ENCODE measurements around the gene COL24A1.

COL24A1 gene

DNA sequence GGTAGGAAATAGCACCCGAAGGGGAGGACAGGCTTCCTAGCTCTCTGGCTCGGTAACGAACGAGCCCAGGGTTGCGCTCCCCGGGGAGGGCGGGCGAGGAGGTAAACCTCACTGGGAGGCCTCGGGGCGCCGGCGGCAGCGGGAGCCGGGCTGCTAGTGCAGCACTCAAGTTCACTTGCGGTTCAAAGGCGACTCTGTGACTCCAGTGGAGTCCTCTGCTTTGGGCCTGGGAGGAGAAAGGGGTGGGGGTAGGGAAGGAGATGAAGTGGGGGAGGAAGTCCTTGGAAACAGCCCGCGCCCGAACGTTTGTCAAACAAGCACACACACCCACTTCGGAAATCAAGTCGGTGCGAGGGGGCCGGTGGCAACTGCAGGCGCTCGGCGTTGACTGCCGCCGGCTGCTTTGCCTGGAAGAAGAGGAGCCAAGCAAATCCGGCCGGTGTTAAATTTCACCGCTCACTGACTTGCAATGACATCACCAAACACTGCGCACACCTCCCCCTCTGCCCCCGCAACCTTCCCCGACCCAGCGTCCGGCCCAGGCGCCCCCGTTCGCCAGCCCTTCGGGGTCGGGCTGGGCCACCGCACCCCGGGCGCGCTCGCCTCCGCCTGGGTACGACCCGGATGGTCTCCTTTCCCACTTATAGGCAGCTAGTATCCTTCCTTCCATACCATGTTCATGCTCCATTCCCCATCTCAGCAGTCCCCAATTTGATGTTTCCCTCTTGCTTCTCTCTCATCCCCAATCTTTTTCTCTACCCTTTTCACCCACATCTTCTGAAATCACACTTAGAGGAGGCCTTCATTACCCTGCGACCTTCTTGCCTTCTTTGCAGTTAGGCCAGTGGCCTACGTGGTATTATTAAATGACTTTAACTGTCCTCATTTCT, at the start of gene COL24A1:
TSS of gene COL24A1 (minus strand) at position 207 of the 890 bp plus-strand sequence. CDS start 376 bp downstream, outside the sequence.
- DNase-seq (ENCODE audit: low read depth in 2 of 2) = no peak

DNA sequence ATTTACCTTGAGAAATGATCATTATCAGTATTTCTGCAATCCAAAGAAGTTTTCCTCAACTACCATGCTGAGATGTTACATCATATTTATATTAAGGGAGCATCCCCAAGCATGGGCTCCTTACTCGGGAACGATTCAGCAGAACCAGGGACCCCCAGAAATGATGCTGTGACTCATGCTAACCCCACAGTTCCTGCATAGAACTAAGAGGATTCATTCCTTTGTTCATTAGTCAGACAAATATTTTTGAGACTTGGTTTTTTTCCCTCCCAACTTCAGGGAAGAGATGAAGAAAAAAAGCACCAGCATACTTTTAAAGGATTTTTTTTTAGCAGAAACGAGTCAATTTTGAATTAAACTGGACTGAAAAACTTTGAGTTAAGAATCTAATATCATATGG, 49.2 kb upstream of the COL24A1 start:
- DNase-seq (ENCODE audit: low read depth in 2 of 2) = no peak

DNA sequence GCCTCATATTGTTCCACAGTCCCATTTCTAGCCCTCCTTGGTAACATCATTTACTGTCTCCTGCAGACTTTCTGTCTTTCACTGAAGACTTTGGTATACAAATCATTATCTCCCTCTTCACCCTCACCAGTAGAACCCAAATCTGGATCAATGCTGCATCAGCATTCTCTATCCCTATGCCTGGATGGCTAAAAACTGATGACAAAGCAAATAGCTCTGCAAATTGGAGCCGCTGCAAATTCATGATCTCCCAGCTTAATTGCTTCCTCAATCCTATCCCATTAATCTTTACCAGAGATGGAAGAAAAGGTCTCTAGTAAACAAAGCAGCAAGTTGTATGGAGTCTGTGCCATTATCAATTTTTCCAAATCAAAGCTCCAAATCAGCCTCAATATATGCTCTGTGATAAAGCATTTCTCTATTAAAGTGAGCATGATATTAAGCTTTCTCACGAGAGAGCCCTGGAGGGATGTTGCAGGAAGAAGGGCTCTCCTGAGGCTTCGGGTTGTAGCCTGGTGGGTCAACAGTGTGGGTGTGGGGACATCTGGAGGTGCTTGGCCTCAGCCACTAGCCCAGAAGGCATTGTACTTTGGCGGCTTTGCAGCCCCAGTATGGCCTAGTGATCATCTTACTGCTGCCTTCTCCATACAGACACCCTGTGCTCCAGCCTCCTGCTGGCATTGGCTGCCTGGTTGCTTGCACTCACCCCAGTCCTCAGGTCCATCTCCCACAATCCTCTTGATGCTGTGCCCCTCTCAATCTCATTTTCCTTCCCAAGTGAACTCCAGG, 46.2 kb upstream of the COL24A1 start:
- no peak for DNase-seq (ENCODE audit: low read depth in 2 of 2)

DNA sequence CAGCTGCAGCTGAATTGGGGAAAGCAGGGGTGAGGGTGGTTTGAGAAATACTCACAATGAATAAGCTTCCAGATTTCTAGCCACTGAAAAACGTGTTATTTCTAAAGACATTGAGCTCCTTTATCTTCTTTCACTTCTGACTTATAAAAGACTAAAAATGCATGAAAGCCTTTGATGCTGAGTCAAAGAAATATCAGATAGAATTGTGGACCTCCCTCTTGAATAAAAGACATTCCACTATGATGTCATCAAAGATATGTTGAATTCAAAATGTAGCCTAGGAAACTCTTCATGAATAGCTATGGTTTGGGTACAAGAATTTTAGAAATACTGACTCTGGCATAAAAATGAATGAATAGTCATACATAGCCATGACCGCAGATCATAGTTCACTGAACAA, 44.7 kb upstream of the COL24A1 start:
- no peak for DNase-seq (ENCODE audit: low read depth in 2 of 2)

DNA sequence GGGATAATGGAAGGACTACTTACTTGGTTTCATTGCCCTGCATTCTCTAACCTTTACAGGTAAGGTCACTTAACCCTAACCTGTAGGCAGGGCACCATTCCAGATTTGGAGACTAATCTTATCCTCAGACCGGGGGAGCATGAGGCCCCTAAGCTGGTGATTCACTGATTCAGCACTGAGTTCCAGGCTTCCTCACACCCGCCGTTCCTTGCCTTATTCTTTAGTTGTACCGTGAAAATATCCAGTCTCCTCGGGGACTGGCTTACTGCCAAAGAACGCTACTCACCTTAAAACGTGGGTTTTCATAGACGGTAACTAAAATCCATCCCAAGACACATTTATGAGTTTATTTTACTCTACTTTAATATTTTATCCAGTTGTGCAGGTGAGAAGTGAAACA, 44.3 kb upstream of the COL24A1 start:
- DNase-seq (ENCODE audit: low read depth in 2 of 2) = no peak

DNA sequence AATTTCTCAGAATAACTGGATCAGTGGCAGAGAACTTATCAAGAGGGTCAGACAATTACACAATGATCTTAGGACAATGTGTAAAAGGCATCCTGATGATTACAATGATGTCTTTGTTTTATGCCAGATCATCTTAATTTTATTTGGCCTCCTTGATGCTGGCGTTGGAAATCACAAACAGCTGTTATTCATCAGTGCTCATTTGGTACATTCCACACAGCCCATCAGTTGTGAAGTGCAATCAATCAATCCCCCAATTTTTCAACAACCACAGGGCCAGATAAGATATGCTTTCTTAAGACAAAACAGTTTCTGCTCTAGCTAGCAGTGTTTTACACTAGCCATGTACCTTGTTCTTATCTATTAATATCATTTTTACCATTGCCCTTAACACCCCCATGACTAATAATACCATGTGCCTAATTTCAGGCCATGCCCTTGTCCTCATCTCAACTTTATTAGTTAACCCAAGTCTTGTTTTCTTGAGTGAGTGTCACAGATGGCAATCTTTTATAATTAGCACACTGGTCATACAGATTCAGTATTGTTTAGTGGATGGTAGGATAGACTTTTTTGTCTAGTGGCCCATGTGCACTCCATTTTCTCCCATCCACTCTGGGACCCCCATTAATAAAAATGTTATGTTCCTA, 40.8 kb upstream of the COL24A1 start:
- no peak for DNase-seq (ENCODE audit: low read depth in 2 of 2)

DNA sequence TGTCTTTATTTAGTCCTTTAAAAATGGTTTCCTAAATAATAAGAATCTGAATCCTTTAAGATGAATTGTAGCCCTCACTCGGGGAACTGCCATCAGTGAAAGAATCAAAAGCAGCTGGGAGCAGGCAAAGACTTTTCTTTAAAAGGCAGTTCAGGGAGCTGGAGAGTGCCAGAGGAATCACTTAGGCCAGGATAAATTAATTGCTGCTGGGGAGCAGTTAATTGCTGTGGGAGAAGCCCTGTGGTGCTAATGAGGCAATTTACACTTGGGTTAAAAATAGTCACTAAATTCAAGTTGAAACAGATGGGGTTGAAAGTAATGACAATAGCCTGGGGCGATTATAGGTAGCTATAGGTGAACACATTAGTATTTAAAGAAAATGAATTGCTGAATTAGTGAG, 38.7 kb upstream of the COL24A1 start:
- DNase-seq (ENCODE audit: low read depth in 2 of 2) = no peak

DNA sequence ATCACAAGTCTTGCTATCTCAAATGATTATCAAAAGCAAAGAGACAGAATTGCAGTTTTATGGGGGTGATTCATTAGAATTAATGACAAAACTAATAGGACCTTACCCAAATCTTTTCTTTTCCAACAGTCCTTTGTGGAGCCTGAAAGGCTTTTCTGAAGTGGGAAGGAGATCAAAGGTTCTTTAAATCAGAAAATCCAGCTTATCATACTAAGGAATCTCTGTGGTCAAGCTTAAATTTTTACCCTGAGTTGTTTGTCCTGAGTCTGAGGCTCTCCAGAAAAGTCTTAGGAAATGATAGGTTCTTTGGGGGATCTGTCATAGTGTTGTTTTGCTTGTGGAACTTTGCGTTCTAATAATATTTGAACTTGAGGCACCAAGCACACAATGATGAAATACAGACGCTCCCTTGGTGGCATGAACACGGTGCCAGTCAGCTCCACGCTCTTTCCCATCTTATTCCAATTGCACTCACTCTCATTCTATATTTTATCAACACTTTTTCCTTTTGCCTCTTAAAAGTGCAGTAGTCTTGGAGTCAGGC, 38.0 kb upstream of the COL24A1 start:
- no peak for DNase-seq (ENCODE audit: low read depth in 2 of 2)

DNA sequence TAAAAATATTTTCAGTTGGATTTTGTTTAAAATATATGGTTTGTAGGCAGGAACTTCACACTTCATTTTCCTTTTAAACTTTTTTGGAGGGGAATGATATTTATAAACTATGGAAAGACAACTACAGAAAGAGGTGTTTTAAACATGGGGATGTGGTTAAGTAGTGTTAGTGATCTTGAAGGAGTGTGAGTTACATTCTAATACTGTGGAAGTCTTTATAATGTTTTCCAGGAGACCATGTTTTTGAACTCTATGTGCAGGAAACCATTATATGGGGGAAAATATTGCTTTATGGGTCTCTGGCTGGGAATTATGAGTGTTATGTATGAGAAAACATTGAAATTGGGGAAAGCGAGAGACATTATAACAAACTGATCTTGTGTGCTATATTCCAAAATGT, 35.8 kb upstream of the COL24A1 start:
- no peak for DNase-seq (ENCODE audit: low read depth in 2 of 2)

DNA sequence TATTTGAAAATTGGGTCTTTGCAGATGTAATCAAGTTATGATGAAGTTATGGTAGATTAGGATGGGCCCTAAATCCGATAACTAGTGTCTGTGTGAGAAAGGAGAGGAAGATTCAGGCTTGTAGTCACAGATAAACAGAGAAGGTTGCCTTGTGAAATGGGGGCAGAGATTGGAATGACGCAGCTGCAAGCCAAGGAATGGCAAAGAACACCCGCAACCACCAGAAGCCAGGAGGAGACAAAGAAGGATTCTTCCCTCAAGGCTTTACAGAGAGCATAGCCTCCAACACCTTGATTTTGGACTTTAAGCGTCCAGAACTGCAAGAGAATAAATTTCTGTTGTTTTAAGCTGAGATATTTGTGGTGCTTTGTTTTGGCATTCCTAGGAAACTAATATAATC, 35.4 kb upstream of the COL24A1 start:
- DNase-seq (ENCODE audit: low read depth in 2 of 2) = no peak

DNA sequence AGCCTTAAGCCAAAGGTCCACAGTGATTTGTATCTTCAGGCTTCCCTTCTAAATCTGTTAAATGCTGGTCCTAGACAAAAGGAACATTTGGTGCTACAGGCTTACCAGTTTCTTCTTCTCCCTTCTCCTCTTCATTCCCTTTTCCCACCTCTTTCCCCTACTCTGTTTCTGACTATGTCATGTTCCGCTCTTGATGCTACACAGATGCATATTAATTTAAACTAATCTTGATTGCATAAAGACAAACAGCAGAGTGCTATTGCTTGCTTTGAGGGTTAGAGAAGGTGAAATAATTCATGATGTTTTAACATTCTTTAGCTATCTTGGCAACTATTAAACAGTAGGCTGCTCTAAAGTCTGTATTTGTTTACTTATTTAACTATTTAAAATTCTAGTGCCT, 34.3 kb upstream of the COL24A1 start:
- no peak for DNase-seq (ENCODE audit: low read depth in 2 of 2)

DNA sequence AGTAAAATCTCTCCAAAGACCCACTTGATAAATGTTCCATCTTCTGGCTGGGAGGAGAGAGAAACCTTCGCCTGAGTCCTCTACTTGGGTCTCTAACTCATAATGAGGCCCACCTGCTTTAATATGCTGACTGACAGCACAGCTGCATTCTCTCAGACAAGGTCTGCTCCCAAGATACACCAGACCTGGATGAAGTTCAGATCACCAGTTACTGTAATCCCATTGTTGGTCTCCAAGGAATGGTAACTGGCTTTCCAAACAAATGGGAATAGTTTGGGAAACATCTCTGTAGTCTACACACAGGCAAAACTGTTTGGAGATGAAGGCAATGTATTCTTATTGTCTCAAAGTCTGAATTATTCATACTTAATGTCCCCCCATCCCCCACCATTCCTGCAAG, 27.9 kb upstream of the COL24A1 start:
- DNase-seq (ENCODE audit: low read depth in 2 of 2) = no peak

DNA sequence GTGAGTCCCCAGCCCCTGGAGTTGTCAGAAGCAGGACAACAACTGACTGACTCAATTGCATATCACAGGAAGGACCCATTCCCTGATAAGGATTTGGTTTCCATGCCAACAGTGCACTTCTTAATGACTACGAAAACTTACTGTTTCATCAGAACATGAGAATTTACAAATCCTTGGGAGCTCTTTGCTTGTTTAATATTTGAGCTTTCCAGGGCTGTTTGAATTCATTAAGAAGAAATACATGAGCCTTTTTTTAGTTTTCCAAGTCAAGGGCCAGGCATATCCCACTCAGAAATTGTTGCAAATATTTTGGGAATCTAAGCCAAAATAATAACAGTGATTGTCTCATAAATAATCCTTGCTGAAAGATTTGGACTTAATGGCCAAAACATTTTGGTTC, 27.2 kb upstream of the COL24A1 start:
- no peak for DNase-seq (ENCODE audit: low read depth in 2 of 2)

DNA sequence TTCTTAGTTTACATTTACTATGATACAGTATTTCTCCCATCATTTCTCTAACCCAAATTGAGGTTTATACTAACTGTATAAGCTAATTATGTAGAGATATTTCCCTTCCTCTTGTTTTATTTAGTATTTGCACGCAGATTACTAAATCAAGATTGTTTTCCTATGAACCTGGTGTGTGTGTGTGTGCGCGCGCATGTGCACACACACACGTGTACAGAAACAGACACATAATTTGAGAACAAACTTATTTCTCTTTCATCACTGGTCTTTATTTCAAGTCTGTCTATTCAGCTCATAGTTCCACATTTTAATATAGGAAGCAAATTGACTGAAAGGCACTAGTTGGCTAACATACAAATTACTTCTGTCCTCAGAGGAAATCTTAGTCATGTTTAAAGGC, 19.7 kb upstream of the COL24A1 start:
- DNase-seq (ENCODE audit: low read depth in 2 of 2) = no peak

DNA sequence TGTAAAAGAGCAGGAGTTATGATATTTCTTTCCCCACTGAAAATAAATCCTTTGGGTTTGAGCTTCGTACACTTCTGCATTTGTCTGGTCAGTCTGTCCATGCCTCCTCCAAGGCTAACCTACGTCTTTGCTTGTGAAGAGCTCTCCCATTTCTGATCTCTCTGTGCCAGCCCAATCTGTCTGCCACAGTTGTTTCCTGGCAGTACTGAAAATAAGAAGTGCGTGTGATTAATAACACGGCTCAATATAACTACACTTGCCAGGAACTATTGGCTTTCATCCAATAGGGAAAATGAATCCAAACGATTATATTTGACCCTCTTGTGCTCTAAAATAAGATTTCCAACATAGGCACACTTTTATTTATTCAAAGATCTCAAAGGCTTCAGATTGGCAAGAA, 19.2 kb upstream of the COL24A1 start:
- no peak for DNase-seq (ENCODE audit: low read depth in 2 of 2)

DNA sequence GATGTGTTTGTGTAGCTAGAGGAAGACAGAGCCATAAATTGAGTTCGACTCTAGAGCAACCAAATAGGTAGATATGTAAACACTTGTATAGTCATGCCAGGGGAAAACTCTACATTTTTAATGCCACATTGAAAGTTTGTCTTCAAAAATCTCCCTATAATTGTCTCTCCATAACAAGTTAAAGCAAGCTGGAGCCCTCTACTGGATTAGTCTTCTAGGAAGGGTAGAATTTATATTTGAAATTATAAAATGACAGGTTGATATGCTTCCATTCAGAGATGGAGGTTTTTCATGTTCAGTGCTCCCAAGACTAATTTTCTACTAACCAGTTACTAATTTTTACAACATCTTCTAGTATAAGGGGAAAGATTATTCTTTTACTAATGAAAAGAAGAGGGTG, 13.1 kb upstream of the COL24A1 start:
- no peak for DNase-seq (ENCODE audit: low read depth in 2 of 2)

DNA sequence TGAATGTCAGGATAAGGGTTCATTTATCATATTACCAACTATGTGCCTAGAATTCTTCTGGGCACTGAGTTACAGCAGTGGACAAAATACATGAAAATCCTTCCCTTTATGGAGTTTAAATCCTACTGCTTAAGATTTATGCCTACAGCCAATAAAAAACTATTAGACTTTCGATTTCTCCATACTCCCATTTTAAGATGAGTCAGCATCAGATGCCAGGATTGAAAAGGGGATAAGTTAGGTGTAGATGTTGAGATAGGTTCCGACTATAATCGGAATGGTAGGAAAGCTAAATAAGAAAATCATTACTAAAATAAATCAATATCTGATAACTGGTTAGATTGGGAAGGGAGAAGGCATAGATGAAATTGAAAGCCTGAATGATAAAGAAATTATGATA, 3.2 kb upstream of the COL24A1 start:
- DNase-seq (ENCODE audit: low read depth in 2 of 2) = no peak

DNA sequence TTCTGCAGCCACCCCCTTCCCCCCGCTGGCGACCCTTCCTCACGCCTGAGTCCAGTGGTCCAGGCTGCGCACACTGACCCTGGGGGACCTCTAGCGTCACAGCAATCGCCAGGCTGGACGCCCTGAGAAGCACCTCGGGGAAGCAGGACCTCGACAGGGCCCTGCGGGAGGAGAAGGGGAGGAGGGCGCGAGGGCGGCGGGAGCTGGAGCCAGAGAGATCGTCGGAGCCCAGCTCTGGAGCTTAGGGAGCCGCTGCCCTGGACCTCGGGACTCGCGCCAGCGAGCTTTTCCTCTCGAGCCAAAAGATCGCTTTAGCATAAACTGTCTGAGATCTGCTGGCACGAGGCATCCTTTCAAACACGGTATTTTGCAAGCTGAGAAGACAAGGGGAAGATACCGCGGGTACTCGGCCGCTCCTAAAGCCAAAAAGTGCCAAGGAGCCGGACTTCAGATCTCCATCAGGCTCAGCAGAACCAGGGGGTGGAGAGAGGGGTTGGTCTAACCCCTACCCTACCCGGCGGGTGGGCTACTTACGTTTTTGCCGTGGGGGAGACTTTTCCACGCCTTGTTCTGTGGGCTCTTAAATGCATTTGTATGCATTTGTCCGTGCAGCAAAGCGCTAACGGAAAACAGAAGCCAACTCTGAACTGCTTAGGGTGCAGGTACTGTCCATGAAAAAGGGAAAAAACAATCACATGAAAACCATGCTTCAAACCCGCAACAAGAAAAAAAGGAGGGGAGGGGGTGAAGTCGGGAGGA, 586 bp downstream of the COL24A1 start:
- DNase-seq (ENCODE audit: low read depth in 2 of 2) = no peak

DNA sequence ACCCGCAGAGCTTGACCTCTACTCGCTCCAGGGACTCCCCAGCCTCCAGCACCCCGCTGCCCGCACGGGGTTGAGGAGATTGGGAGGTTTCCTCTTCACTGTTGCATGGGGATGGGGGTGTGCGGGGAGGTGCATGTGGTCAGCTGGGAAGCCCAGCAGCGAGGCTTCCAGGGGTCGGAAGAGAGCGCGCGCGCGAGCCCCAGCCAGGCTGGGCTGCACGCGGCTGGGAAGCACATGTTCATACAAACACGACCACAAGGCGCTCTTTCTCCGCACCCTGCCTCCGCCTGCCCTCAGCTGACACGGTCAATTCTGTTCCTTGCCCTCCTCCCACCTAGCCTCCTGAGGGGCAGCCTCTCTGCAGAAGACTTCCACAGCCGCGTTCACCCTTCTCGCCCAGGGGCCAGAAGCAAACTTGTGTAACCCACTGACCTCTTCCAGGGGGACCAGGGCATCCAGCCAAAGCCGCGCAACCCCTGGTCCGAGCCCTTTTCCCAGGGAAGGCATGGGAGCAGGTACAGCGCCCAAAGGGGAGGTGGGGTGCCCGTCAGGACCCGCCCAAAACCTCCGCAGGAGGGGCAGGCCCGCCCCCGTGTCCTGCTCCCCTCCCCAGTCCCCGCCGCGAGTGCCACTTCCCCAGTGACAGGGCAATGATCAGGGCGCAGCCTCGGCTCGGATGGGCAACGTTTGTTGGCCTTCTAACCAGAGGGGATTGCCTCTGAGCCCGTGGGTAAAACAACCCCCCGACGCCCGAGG, 1.3 kb downstream of the COL24A1 start:
- no peak for DNase-seq (ENCODE audit: low read depth in 2 of 2)

DNA sequence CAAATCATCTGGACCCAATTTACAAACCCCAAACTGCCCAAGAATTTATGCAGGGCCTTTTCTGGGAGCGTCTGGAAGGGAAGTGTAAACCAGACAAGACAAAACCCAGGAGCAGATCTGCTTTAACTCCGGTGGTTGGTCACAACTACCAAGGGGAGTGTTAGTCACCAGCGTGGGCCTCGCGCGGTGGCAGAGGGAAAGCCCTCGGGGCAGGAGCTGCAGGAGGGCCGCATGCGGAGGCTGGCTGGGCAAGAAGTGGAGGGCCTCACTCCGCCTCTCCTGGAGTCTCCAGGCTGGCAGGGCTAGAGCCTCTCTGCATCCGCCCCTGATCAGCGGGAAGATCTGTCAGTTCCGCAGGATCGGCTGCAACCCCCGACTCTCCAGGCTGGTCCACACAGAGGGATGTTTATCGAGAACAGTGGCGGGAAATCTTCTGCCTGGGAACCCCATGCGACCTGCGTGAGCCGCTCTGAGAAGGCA, 2.0 kb downstream of the COL24A1 start:
- DNase-seq (ENCODE audit: low read depth in 2 of 2) = no peak

DNA sequence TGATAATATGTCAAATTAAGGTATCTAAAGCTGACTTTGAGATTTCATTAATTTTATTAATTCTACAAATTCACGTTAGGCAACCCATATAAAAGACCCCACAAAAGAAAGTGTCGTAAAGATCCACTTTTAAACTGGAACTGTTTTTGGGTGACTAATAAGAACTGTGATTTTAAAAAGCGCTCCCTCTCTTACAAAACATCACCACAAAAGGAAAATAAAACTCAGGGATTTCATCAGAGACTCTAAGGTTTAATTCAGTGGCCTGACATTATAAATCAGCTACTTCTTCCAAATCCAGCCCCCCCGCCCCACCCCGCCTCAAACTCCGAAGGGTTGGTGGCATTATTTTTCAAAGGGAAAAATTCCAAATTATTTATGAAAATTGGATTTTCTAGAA, 2.7 kb downstream of the COL24A1 start:
- no peak for DNase-seq (ENCODE audit: low read depth in 2 of 2)

Data from activated CD4-positive, alpha-beta T cell treated with anti-CD3 and anti-CD28 coated beads for 24 hours (primary cell).